Gastrocnemius medialis (tissue), 4 donors: Measurements from ENCODE around the gene EFS. TPM values are rescaled to one million over a fixed set of nuclear protein-coding genes. Genes with fewer than 3 reads are reported as not detected.

Source experiments
- ATAC-seq, 2 donors: fragments of 150-250 bp; one replicate each; pipeline ENCODE4 v1.9.1; 2016
- DNase-seq, 2 donors: peaks; one replicate each; pipeline ENCODE4 v3.0.0-alpha.2; 2019
- H3K27ac ChIP-seq, 4 donors: fragments of 200-600 bp; sonication (generic); 1 replicate in 1 of 4; 2 replicates in 3 of 4; pipeline ENCODE4 v1.5.1; 2016 to 2018; ENCODE audit warnings: mild to moderate bottlenecking in 2 of 4, moderate library complexity in 1 of 4
- H3K27me3 ChIP-seq, 3 donors: fragments of 200-600 bp; sonication (generic) in 2 of 3; 1 replicate in 1 of 3; 2 replicates in 2 of 3; pipeline versions ENCODE4 v1.5.1 to v1.6.0; 2016 to 2019; ENCODE audit warnings: mild to moderate bottlenecking in 1 of 3, moderate library complexity in 1 of 3
- H3K36me3 ChIP-seq, 2 donors: fragments of 200-600 bp; sonication (generic) in 1 of 2; one replicate each; pipeline ENCODE4 v1.5.1; 2017 to 2018
- H3K4me1 ChIP-seq, 2 donors: fragments of 200-600 bp; sonication (generic) in 1 of 2; one replicate each; pipeline ENCODE4 v1.5.1; 2016 to 2017; ENCODE audit warnings: mild to moderate bottlenecking in 2 of 2
- H3K4me3 ChIP-seq, 4 donors: fragments of 200-600 bp; sonication (generic) in 3 of 4; 1 replicate in 1 of 4; 2 replicates in 3 of 4; pipeline ENCODE4 v1.5.1; 2016 to 2019; ENCODE audit warnings: mild to moderate bottlenecking in 2 of 4
- H3K9me3 ChIP-seq, 3 donors: fragments of 200-600 bp; sonication (generic) in 2 of 3; 1 replicate in 1 of 3; 2 replicates in 2 of 3; pipeline ENCODE4 v1.5.1; 2016 to 2019
- CTCF ChIP-seq, 5 experiments: fragments of 450-650 bp in 3 of 5; fragments of 200-600 bp in 2 of 5; sonication (generic) in 2 of 5; IDR thresholded peaks in 4 of 5; conservative IDR thresholded peaks in 1 of 5; 1 replicate in 4 of 5; 2 replicates in 1 of 5; pipeline ENCODE4 v1.5.1; 2016 to 2019; ENCODE audit warnings: antibody characterized with exemption in 5 of 5, mild to moderate bottlenecking in 3 of 5, moderate library complexity in 3 of 5
- POLR2A ChIP-seq, 2 donors: fragments of 450-650 bp; IDR thresholded peaks; one replicate each; pipeline ENCODE4 v1.6.1; 2017; ENCODE audit warnings: antibody characterized with exemption in 2 of 2, mild to moderate bottlenecking in 2 of 2, moderate library complexity in 2 of 2
- in situ Hi-C, 4 donors: fragments of 200-750 bp; cut with MboI; loops; one replicate each; pipeline versions ENCODE4 v1.15.0 to v1.8.0; 2017; ENCODE audit warnings: low sequenced_read_pairs in 4 of 4
- intact Hi-C: fragments of 100-400 bp; cut with DNase I; formaldehyde crosslinking; loops from one replicate; pipeline ENCODE4 v1.15.1; 2023; ENCODE audit warnings: low total_unique reads
- total RNA-seq, 4 donors: library from RNA; depleted of rRNA; stranded (reverse); fragments of >200 nt; gene quantifications; one replicate each; pipeline versions ENCODE4 v1.1.0 to v1.2.3, GENCODE V29; 2016

The EFS gene
- total RNA-seq, 4 donors from 2014 or later = 0.31 to 4.1 (median 1.6) TPM

- Histone ChIP-seq H3K36me3 (no peaks in the 10 kb centered on the region), H3K9me3 (no peaks in the 10 kb centered on the region), H3K4me1 (peaks cover 10 to 65% of the 10 kb centered on the region in 2 donors), H3K27me3 (no peaks in the 10 kb centered on the region), H3K27ac (peak overlapping the region; percentile 79 to 90 (median 84)), H3K4me3 (peak overlapping the region in 1 of 4 donors; percentile 31)
- peak; percentile 16 to 60 for TF ChIP-seq POLR2A (IDR thresholded peaks at IDR 0.05)
- no peak for TF ChIP-seq CTCF (IDR thresholded peaks at IDR 0.05 in 4 of 5, conservative IDR thresholded peaks at IDR 0.05 in 1 of 5)
- intact Hi-C loops (loop anchor here (2.0 kb wide), 1 partner anchor 25 kb away; the partner anchor contains the start of gene MYH7), in situ Hi-C loops (no loop called here)
- ATAC-seq = peak; percentile 30 to 53
- DNase-seq = peak; percentile 53 to 95
Observed at GRCh38 chr14:23409966-23410635, 45.1 kb upstream of the EFS start.

- ATAC-seq = peak; percentile 49 to 76
Observed at GRCh38 chr14:23409475-23409874, 44.5 kb upstream of the EFS start.

GRCh38 chr14:23408307-23408630 lies 43.3 kb upstream of the EFS start:
- Histone ChIP-seq H3K4me3 (peak overlapping the region in 1 of 4 donors; percentile 47), H3K27me3 (no peaks in the 10 kb centered on the region), H3K9me3 (no peaks in the 10 kb centered on the region), H3K27ac (peak overlapping the region; percentile 79 to 90 (median 84)), H3K36me3 (no peaks in the 10 kb centered on the region), H3K4me1 (peaks cover 10 to 55% of the 10 kb centered on the region in 2 donors)
- peak in 1 of 2 donors; percentile 72 for DNase-seq
- TF ChIP-seq POLR2A (IDR thresholded peaks at IDR 0.05) (no peak), CTCF (IDR thresholded peaks at IDR 0.05 in 4 of 5, conservative IDR thresholded peaks at IDR 0.05 in 1 of 5) (no peak)
- in situ Hi-C loops (no loop called here), intact Hi-C loops (no loop called here)
- peak in 1 of 2 donors; percentile 5 for ATAC-seq

More at GRCh38 chr14:23409475-23409874, 44.5 kb upstream of the EFS start:
- TF ChIP-seq CTCF (IDR thresholded peaks at IDR 0.05 in 4 of 5, conservative IDR thresholded peaks at IDR 0.05 in 1 of 5) = no peak
- no peak for TF ChIP-seq POLR2A (IDR thresholded peaks at IDR 0.05)
- Histone ChIP-seq H3K36me3 (no peaks in the 10 kb centered on the region), H3K9me3 (no peaks in the 10 kb centered on the region), H3K27ac (peak overlapping the region; percentile 79 to 90 (median 84)), H3K27me3 (no peaks in the 10 kb centered on the region), H3K4me1 (peaks cover 10 to 62% of the 10 kb centered on the region in 2 donors), H3K4me3 (peak overlapping the region in 2 of 4 donors; percentile 8 to 47)
- DNase-seq = peak; percentile 66 to 86
- in situ Hi-C loops (no loop called here), intact Hi-C loops (no loop called here)

- Histone ChIP-seq H3K36me3 (no peaks in the 10 kb centered on the region), H3K4me1 (peaks cover 10 to 53% of the 10 kb centered on the region in 2 donors), H3K4me3 (peak within 1 kb of the TSS in 2 of 4 donors; percentile 18 to 47), H3K9me3 (no peaks in the 10 kb centered on the region), H3K27me3 (no peaks in the 10 kb centered on the region), H3K27ac (peak within 1 kb of the TSS; percentile 79 to 90 (median 84))
- ATAC-seq = no peak
- peak in 1 of 2 donors; percentile 19 for TF ChIP-seq POLR2A (IDR thresholded peaks at IDR 0.05)
- TF ChIP-seq CTCF (IDR thresholded peaks at IDR 0.05 in 4 of 5, conservative IDR thresholded peaks at IDR 0.05 in 1 of 5) = no peak
- DNase-seq = no peak
- intact Hi-C loops = loop anchor here (2.0 kb wide), 1 partner anchor 37 kb away; no protein-coding TSS in a partner anchor
- in situ Hi-C loops = no loop called here
Observed at GRCh38 chr14:23407516-23408306, 42.7 kb upstream of the EFS start, which contains the start of gene MYH6. MYH6 (minus strand) TSS chr14:23408273; CDS start chr14:23407223, 1,050 bp downstream.
